Endometrial microvascular endothelial cells (primary cell): ENCODE measurements around the gene PATL2. TPM values are rescaled to one million over a fixed set of nuclear protein-coding genes. Genes with fewer than 3 reads are reported as not detected.
"Not testable (repeated sequence)": the region's sequence is repeated elsewhere in the genome, so short reads cannot be mapped to it uniquely, and the experiment has no call there.

ENCODE experiments used
- in situ Hi-C: cut with HindIII; loops from 2 replicates; pipeline ENCODE4 v1.10.0; 2017; ENCODE audit warnings: low sequenced_read_pairs, low pct_unique_long_range_greater_than_20kb; ENCODE audit errors: inconsistent ontology term
- total RNA-seq: library from RNA; depleted of rRNA; stranded (reverse); fragments of >200 nt; gene quantifications from one replicate; pipeline ENCODE4 v1.2.3, GENCODE V29; 2015; ENCODE audit errors: inconsistent ontology term

PATL2 gene
- total RNA-seq, 1 donor from 2014 or later, result not detected

- in situ Hi-C loops, result no loop called here
Measured at GRCh38 chr15:44720460-44721176, 9.5 kb upstream of the PATL2 start.

- in situ Hi-C loops, result not testable (repeated sequence)
Measured at GRCh38 chr15:44720000-44720435, 8.9 kb upstream of the PATL2 start.

DNA sequence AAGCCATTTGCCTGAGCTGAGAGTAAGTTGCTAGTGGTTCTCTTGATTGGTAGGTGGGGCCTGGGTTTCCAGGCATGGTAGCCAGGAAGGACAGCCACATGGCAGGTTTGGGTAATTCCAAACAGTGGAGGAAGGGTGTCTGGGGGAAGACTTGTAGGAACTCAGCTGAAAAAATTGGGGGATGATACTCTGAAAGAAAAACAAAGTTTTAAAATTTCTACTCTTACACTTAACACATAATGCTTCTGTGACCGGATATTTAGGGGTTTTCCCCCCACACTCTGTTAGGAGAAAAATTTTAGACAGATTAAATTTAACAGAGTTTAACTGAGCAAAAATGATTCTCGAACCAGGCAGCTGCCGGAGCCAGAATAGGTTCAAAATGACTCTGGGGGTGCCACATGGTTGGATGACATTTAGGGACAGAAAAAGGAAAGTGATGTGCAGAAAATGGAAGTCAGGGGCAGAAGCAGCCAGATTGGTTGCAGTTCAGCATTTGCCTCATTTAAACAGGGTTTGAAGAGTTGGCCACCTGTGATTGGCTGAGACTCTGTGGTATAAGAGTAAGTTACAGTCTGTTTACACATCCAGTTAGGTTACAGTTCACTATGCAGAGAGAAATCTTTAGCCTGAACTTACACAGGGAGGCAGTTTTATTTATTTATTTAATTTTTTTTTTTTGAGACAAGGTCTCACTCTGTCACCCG, 8.3 kb upstream of the PATL2 start:
- in situ Hi-C loops, result no loop called here

DNA sequence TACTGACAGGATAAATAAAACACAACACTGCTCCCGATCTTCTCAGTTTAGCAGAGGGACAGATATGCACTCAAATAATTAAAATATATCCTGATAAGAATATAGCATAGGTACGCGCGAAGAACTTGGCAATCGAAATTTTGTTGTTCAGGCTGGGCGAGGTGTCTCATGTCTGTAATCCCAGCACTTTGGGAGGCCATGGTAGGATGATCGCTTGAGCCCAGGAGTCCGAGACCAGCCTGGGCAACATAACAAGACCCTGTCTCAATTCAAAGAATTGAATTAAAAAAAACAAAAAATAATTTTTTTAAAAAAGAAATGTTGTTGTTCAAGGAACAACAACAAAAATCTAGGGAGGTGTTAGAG, 7.8 kb upstream of the PATL2 start:
- in situ Hi-C loops, result no loop called here

DNA sequence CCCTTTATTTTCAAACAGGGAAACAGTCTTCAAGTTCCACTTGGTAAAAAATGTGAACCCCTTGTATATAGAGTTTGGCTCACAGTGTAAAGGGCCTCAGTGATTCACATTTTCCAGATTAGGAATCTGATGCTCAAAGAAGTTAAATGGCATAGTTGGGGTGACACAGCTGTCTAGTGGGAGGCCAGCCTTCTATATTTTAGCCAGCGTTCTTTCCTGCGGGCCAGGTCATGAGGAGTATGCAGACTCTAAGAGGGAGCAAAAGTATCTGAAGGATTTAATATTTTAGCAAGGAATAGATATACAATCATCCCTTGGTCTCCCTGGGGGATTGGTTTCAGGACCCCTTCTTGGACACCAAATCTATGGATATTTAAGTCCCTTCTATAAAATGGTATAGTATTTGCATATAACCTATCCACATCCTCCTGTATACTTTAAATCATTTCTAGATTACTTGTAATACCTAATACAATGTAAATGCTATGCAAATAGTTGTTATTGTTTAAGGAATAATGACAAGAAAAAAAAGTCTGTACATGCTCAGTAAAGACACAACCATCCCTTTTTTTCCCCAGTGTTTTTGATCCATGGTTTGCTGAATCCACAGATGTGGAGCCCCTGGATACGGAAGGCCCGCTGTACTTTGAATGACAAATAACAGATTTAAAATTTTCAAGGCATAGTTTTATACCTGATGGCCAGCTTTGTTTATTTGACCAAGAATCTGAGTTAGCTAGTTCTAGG, 7.2 kb upstream of the PATL2 start:
- in situ Hi-C loops, result no loop called here

DNA sequence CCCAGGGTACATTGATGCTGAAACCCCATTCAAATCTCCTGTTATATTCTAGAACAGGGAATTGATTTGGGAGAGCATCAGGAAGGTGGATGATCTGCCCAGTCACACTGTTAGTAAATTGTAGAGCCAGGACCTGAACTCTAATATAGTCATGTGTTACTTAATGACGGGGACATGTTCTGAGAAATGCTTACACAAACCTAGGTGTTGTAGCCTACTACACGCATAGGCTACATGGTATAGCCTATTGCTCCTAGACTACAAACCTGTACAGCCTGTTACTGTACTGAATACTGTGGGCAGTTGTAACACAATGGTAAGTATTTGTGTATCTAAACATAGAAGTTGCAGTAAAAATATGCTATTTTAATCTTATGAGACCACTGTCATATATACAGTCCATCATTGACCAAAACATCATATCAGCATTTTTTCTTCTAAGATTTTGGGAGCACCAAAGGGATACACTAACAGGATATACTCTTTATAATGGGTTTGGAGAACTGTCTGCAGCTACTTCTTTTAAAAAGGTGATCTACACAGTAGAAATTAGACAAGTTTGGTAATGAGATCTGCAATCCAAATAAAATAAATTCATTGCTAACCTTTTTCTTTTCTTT, 6.0 kb upstream of the PATL2 start:
- in situ Hi-C loops, result no loop called here

- in situ Hi-C loops, result no loop called here
Measured at GRCh38 chr15:44715797-44716334, 4.7 kb upstream of the PATL2 start.

GRCh38 chr15:44715142-44715796, 4.1 kb upstream of the PATL2 start:
- in situ Hi-C loops, result no loop called here

DNA sequence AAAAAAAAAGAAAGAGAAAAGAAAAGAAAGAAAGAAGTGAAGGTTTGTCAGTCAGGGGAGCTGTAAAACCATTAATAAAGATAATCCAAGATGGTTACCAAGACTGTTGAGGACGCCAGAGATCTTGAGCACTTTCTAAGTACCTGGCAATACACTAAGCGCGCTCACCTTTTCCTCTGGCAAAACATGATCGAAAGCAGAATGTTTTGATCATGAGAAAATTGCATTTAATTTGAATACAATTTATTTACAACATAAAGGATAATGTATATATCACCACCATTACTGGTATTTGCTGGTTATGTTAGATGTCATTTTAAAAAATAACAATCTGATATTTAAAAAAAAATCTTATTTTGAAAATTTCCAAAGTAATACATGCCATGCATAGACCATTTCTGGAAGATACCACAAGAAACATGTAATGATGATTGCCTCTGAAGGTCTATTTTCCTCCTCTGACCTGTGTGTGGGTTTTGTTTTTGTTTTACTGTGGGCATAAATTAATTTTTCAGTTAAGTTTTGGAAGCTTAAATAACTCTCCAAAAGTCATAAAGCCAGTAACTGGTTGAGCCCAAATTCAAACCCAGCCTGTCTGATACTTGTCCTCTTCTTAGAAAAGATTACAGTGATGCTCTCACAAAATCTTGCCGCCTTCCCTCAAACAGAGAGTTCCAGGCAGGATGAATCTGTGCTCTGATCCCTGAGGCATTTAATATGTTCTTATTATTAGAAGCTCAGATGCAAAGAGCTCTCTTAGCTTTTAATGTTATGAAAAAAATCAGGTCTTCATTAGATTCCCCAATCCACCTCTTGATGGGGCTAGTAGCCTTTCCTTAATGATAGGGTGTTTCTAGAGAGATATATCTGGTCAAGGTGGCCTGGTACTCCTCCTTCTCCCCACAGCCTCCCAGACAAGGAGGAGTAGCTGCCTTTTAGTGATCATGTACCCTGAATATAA, 2.2 kb upstream of the PATL2 start:
- in situ Hi-C loops, result no loop called here

GRCh38 chr15:44712346-44713005, 1.4 kb upstream of the PATL2 start:
- in situ Hi-C loops, result no loop called here

DNA sequence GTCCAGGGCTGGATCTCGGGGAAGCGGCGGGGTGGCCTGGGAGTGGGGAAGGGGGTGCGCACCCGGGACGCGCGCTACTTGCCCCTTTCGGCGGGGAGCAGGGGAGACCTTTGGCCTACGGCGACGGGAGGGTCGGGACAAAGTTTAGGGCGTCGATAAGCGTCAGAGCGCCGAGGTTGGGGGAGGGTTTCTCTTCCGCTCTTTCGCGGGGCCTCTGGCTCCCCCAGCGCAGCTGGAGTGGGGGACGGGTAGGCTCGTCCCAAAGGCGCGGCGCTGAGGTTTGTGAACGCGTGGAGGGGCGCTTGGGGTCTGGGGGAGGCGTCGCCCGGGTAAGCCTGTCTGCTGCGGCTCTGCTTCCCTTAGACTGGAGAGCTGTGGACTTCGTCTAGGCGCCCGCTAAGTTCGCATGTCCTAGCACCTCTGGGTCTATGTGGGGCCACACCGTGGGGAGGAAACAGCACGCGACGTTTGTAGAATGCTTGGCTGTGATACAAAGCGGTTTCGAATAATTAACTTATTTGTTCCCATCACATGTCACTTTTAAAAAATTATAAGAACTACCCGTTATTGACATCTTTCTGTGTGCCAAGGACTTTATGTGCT, 721 bp upstream of the PATL2 start:
- in situ Hi-C loops, result no loop called here

DNA sequence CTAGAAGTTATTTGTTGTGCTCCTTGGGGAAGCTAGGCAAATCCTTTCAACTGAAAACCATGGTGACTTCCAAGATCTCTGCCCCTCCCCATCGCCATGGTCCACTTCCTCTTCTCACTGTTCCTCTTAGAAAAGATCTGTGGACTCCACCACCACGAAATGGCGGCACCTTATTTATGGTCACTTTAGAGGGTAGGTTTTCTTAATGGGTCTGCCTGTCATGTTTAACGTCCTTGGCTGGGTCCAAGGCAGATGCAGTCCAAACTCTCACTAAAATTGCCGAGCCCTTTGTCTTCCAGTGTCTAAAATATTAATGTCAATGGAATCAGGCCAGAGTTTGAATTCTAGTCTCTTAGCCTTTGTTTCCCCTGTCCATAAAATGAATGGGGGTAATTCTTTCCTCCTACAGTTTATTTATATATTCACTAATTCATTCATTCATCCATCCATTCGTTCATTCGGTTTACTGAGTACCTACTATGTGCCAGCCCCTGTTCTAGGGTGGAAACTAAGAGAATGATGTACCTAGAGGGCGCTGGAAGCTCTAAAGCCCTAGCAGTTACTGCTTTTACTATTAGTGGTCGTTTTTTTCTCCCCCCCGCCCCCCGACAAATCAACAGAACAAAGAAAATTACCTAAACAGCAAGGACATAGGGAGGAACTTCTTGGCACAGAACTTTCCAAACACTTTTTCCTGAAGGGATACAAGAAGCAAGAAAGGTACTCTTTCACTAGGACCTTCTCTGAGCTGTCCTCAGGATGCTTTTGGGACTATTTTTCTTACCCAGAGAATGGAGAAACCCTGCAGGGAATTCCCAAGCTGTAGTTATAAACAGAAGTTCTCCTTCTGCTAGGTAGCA, 657 bp downstream of the PATL2 start:
- in situ Hi-C loops, result no loop called here

DNA sequence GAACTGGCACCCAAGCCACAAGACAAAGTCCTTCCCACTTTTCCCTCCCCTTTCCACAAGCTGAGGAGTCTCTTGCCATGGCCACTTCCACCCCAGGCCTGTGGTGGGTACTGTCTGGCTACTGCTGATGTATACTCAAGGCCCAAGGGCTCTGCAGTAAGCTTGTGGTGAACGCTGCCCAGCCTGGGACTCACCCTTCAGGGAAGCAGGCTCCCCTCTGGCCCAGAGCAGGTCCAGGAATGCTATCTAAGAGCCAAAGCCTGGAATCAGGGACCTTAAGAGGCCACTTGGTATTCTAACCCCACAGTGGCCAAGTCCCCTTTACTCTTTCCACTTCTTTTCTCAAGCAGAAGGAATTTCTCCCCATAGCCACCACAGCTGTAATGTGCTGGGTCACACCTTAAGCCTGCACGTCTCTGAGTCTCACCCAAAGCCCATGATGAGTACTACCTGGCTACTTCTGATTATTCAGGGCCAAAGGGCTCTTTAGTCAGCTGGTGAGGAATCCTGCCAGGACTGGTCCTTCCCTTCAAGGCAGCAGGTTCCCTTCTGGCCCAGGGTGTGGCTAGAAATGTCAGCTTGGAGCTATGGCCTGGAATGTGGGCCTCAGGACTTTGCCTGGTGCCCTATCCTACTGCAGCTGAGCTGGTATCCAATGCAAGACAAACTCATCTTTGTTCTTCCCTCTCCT, 4.0 kb downstream of the PATL2 start:
- in situ Hi-C loops, result no loop called here

GRCh38 chr15:44706401-44706800, 4.7 kb downstream of the PATL2 start:
- in situ Hi-C loops, result no loop called here

GRCh38 chr15:44705986-44706385, 5.1 kb downstream of the PATL2 start:
- in situ Hi-C loops, result no loop called here
